ENCODE measurements around the gene CD4. TPM values are rescaled to one million over a fixed set of nuclear protein-coding genes. Genes with fewer than 3 reads are reported as not detected.

CD4 gene
- total and polyA plus RNA-seq, 2 of the 4 experiments (the other 2 are of a cell fraction), result 5.7 to 15.0 TPM

DNA sequence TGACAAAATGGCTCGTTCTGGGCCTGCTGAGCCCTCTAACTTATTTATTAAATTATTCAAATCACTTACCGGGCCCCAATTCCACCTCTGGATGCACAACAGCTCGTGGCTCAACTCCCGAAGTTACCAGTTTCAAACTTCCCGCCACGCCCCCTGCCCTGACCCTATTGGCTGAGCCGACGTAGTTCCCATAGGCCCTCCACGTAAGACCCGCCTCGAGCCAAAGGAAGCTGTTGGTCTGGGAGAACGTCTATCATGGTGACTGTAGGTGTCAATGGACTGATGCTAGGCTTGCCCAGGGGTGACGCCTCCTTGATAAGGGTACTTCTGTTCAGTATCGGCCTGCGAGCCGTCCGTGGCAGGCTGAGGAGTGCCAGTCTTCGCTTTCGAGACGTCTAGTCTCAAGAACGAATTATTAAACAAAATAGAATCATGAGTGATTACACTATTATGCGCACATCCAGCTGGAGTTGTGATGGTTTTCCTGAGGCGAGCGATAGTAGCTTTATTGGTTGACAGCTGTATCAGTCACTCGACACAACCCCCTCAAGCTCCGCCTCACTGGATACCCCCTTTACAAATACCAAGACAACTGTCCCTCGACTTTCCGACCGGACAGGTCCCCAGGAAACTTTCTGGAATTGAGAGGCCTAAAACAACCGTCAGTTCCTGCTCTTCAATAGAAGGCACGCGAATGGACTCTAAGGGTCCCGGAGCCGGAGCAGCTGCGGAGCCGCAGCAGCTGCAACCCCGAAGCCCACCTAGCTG lies 62.0 kb downstream of the CD4 start, which contains the start of gene CDCA3:
TSS of gene CDCA3 (minus strand) at position 134 of the 768 bp plus-strand sequence. CDS start 334 bp downstream, outside the sequence.
- Histone ChIP-seq H4K91ac (ENCODE audit: insufficient read depth, low read depth, low read length) (peak within 1 kb of the TSS; percentile 96), H3K56ac (ENCODE audit: extremely low read depth, insufficient read depth, low read length) (peak within 1 kb of the TSS; percentile 93), H2AK5ac (ENCODE audit: low read depth, low read length) (peak within 1 kb of the TSS; percentile 94), H4K8ac (ENCODE audit: low read depth in 2 of 2, low read length in 2 of 2) (peak within 1 kb of the TSS; percentile 48 to 99), H2BK15ac (ENCODE audit: low read depth, low read length) (peak within 1 kb of the TSS; percentile 85; the same call in 1 of the 3 replicates), H3K4ac (ENCODE audit: low read depth, low read length) (peak within 1 kb of the TSS; percentile 97), H2AFZ (replicated peaks; ENCODE audit: low read length, poor library complexity) (peak within 1 kb of the TSS; percentile 99), H3K23ac (ENCODE audit: low read depth, low read length) (peak within 1 kb of the TSS; percentile 98), H2BK20ac (ENCODE audit: low read depth, low read length) (peak within 1 kb of the TSS; percentile 42; the same call in 1 of the 2 replicates), H3K9me1 (ENCODE audit: insufficient read depth, low read length) (no peaks in the 10 kb centered on the region), H3K9me3 (ENCODE audit: control insufficient read depth, insufficient read depth, low read length) (no peaks in the 10 kb centered on the region), H3K4me1 (ENCODE audit: control insufficient read depth, insufficient read depth, low read length) (peaks cover 5% of the 10 kb centered on the region), H3K18ac (ENCODE audit: low read depth, low read length) (peak within 1 kb of the TSS; percentile 80), H3K4me3 (ENCODE audit: insufficient read depth, low read depth, low read length) (peak within 1 kb of the TSS; percentile 63), H2BK120ac (ENCODE audit: low read depth, low read length) (peak within 1 kb of the TSS; percentile 86), H2BK5ac (ENCODE audit: low read depth, low read length, poor library complexity, severe bottlenecking) (peak within 1 kb of the TSS; percentile 92), H3K36me3 (ENCODE audit: control insufficient read depth, insufficient read depth, low read length) (peaks cover 33% of the 10 kb centered on the region), H3K9ac (ENCODE audit: low read depth, low read length) (peak within 1 kb of the TSS; percentile 82), H3K79me1 (ENCODE audit: low read depth in 1 of 2, low read length in 2 of 2) (peaks cover 25 to 55% of the 10 kb centered on the region in 2 experiments), H3K4me2 (ENCODE audit: low read depth, low read length) (peak within 1 kb of the TSS; percentile 73), H4K5ac (ENCODE audit: low read depth, low read length) (peak within 1 kb of the TSS; percentile 81), H3K27me3 (ENCODE audit: control insufficient read depth, insufficient read depth, low read length) (no peaks in the 10 kb centered on the region), H3K27ac (ENCODE audit: insufficient read depth, low read length) (peak within 1 kb of the TSS; percentile 87), H2AK9ac (replicated peaks; ENCODE audit: low read depth, low read length, poor library complexity) (peak within 1 kb of the TSS; percentile 98), H3K14ac (replicated peaks; ENCODE audit: low read depth, low read length) (peak within 1 kb of the TSS; percentile 98), H4K20me1 (ENCODE audit: insufficient read depth, low read length) (peaks cover 15% of the 10 kb centered on the region)
- intact Hi-C loops (cut with micrococcal nuclease) (no loop called here), in situ Hi-C loops (cut with MboI; ENCODE audit: low sequenced_read_pairs) (no loop called here), dilution Hi-C loops (cut with HindIII; ENCODE audit: low sequenced_read_pairs, unreplicated experiment) (no loop called here)
- no TSS peak for BruUV-seq (replicated peaks)
- WGBS, 2 experiments (ENCODE audit: extremely low coverage in 2 of 2, insufficient read length in 1 of 2), result no CpG with 5 or more reads among the region's 37 CpGs
- ATAC-seq (ENCODE audit: low read depth) (peak; percentile 64), DNase-seq (peak; percentile 98)
- CTCF ChIA-PET, result interaction anchor here (0.6 to 3.3 kb wide), 5 partner anchors 8 to 1163 kb away, joined by 3 to 11 read pairs (median 3); partner anchors contain the start of gene SPSB2
- POLR2A ChIA-PET (ENCODE audit: unreplicated experiment), result interaction anchor here (0.6 to 1.1 kb wide), 2 partner anchors 22 to 99 kb away, joined by 3 to 5 read pairs; no protein-coding TSS in a partner anchor
- TF ChIP-seq RAD21 (IDR thresholded peaks at IDR 0.05; ENCODE audit: low read length), result no peak
- no peak for TF ChIP-seq CEBPB (IDR thresholded peaks at IDR 0.05; ENCODE audit: low read depth, low read length)
- TF ChIP-seq SMC3 (IDR thresholded peaks at IDR 0.05; ENCODE audit: low read depth, low read length), result no peak
- TF ChIP-seq, protein P1, sequence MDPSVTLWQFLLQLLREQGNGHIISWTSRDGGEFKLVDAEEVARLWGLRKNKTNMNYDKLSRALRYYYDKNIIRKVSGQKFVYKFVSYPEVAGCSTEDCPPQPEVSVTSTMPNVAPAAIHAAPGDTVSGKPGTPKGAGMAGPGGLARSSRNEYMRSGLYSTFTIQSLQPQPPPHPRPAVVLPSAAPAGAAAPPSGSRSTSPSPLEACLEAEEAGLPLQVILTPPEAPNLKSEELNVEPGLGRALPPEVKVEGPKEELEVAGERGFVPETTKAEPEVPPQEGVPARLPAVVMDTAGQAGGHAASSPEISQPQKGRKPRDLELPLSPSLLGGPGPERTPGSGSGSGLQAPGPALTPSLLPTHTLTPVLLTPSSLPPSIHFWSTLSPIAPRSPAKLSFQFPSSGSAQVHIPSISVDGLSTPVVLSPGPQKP (IDR thresholded peaks at IDR 0.05; ENCODE audit: borderline replicate concordance, low read depth, low read length), result no peak
- no peak for TF ChIP-seq CHD1 (IDR thresholded peaks at IDR 0.05; ENCODE audit: low read depth, low read length)
- TF ChIP-seq, protein P2, sequence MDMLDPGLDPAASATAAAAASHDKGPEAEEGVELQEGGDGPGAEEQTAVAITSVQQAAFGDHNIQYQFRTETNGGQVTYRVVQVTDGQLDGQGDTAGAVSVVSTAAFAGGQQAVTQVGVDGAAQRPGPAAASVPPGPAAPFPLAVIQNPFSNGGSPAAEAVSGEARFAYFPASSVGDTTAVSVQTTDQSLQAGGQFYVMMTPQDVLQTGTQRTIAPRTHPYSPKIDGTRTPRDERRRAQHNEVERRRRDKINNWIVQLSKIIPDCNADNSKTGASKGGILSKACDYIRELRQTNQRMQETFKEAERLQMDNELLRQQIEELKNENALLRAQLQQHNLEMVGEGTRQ (IDR thresholded peaks at IDR 0.05; ENCODE audit: low read depth, low read length), result no peak
- TF ChIP-seq BHLHE40 (IDR thresholded peaks at IDR 0.05; ENCODE audit: low read depth, low read length), result no peak
- no peak for TF ChIP-seq RFX5 (IDR thresholded peaks at IDR 0.05; ENCODE audit: low read depth, low read length)
- no peak for TF ChIP-seq MAFK (IDR thresholded peaks at IDR 0.05; ENCODE audit: low read depth, low read length)
- TF ChIP-seq POLR2A (IDR thresholded peaks at IDR 0.05; ENCODE audit: low read depth, low read length), result peak; percentile 84
- peak; percentile 95 for TF ChIP-seq MXI1 (IDR thresholded peaks at IDR 0.05; ENCODE audit: borderline replicate concordance, low read depth, low read length)
- TF ChIP-seq FOS (IDR thresholded peaks at IDR 0.05; ENCODE audit: low read depth, low read length), result peak; percentile 78; the same call in 1 of the 2 replicates
- no peak for TF ChIP-seq RCOR1 (IDR thresholded peaks at IDR 0.05; ENCODE audit: insufficient replicate concordance, low read length)
- TF ChIP-seq NFE2L2 (IDR thresholded peaks at IDR 0.05; ENCODE audit: low read depth, low read length), result no peak
- TF ChIP-seq MAZ (IDR thresholded peaks at IDR 0.05; ENCODE audit: borderline replicate concordance, low read depth, low read length), result peak; percentile 15; the same call in 1 of the 2 replicates
